HCT116 (cell line): ENCODE measurements around the gene CARS1.

Experiments
- CBX3 ChIP-seq: IDR thresholded peaks from 2 replicates; pipeline ENCODE4 v1.6.1; 2012; ENCODE audit warnings: low read depth
- CEBPB ChIP-seq: IDR thresholded peaks from 2 replicates; pipeline ENCODE4 v1.6.1; 2012; ENCODE audit warnings: low read depth
- EZH2 ChIP-seq: fragments of 200-600 bp; sonication (generic); IDR thresholded peaks from 2 replicates; pipeline ENCODE4 v1.6.1; 2017; ENCODE audit warnings: antibody characterized with exemption, mixed run types
- FOSL1 ChIP-seq: IDR thresholded peaks from 2 replicates; pipeline ENCODE4 v1.6.1; 2012; ENCODE audit warnings: low read depth
- MAX ChIP-seq: IDR thresholded peaks from 2 replicates; pipeline ENCODE4 v1.6.1; 2012
- POLR2A ChIP-seq: IDR thresholded peaks from 2 replicates; pipeline ENCODE4 v1.7.0; 2011; ENCODE audit warnings: borderline replicate concordance; ENCODE audit not compliant: insufficient read depth, insufficient read length; ENCODE audit errors: extremely low read depth
- POLR2AphosphoS5 ChIP-seq: IDR thresholded peaks from 2 replicates; pipeline ENCODE4 v1.6.1; 2011; ENCODE audit warnings: mild to moderate bottlenecking, low read depth, low read length, moderate library complexity
- SIN3A ChIP-seq: IDR thresholded peaks from 2 replicates; pipeline ENCODE4 v1.6.1; 2012; ENCODE audit warnings: low read depth
- SRF ChIP-seq: IDR thresholded peaks from 2 replicates; pipeline ENCODE4 v1.6.1; 2012; ENCODE audit warnings: low read depth
- ZBTB33 ChIP-seq: IDR thresholded peaks from 2 replicates; pipeline ENCODE4 v1.6.1; 2011; ENCODE audit warnings: mild to moderate bottlenecking, low read length, moderate library complexity; ENCODE audit not compliant: insufficient replicate concordance; ENCODE audit errors: extremely low read depth
- ZNF274 ChIP-seq: fragments of 200-500 bp; sonication (Bioruptor generic); IDR thresholded peaks from 2 replicates; pipeline ENCODE4 v1.6.1; 2014; ENCODE audit warnings: mild to moderate bottlenecking, low read depth, low read length, inconsistent platforms
- TF ChIP-seq, protein P1 (sequence below), 3 experiments: fragments of 200-600 bp in 1 of 3; sonication (generic) in 1 of 3; IDR thresholded peaks in 2 of 3; conservative IDR thresholded peaks in 1 of 3; 2 replicates each; pipeline ENCODE4 v1.5.1; 2012 to 2017; ENCODE audit warnings: low read depth in 2 of 3, low read length in 2 of 3, antibody characterized with exemption in 1 of 3, borderline replicate concordance in 1 of 3, control low read depth in 1 of 3, mild to moderate bottlenecking in 1 of 3, mixed read lengths in 1 of 3, mixed run types in 1 of 3, moderate library complexity in 1 of 3; ENCODE audit not compliant: insufficient read depth in 1 of 3

DNA sequence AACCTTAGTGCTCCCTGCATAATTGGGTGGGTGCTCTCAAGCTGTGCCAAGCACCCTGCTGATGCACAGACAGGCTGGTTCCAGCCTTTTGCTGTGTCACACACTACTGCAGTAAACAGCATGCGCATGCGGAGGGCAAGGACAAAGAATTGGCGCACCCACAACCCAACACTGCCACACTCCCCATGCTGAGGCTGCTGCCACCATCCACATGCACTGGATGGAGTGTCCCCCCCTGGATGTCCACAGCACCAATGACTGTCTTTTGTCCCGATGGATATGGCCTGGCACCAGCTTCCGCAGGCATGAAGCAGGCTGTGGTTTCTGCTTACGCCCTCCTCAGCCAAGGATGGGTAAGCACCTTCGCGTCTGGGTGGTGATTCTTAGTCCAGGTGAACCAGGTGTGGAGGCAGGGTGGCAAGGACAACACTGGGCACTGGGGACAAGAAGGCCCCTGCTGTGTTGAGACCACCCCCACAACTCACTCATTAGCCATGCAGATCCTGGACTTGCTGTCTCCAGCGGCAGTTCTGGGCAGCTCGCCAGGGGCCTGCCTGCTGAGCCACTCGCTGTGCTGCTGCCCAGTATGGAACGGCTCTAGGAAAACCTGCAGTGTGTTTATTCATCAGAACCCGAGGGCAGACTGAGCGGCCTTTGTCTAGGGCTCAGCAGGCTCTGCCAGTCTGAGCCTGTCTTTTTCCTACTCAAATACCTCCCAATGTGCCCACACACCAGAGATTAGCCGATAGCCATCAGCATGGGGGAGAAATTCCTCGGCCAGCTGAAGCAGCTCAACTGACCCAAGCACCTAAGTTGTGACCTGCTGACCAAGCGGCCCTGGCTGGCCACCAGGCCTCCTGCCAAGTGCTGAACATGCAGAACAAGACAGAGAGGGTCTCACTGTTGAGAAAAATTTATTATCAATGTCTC is 56.9 kb downstream of the CARS1 start:
- TF ChIP-seq, protein P1, sequence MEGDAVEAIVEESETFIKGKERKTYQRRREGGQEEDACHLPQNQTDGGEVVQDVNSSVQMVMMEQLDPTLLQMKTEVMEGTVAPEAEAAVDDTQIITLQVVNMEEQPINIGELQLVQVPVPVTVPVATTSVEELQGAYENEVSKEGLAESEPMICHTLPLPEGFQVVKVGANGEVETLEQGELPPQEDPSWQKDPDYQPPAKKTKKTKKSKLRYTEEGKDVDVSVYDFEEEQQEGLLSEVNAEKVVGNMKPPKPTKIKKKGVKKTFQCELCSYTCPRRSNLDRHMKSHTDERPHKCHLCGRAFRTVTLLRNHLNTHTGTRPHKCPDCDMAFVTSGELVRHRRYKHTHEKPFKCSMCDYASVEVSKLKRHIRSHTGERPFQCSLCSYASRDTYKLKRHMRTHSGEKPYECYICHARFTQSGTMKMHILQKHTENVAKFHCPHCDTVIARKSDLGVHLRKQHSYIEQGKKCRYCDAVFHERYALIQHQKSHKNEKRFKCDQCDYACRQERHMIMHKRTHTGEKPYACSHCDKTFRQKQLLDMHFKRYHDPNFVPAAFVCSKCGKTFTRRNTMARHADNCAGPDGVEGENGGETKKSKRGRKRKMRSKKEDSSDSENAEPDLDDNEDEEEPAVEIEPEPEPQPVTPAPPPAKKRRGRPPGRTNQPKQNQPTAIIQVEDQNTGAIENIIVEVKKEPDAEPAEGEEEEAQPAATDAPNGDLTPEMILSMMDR (IDR thresholded peaks at IDR 0.05 in 2 of 3, conservative IDR thresholded peaks at IDR 0.05 in 1 of 3; ENCODE audit: borderline replicate concordance in 1 of 3, insufficient read depth in 1 of 3, low read depth in 2 of 3, low read length in 2 of 3) = no peak
- TF ChIP-seq SIN3A (no peak), SRF (no peak), ZBTB33 (no peak), ZNF274 (no peak), FOSL1 (no peak), POLR2A (no peak), EZH2 (no peak), MAX (no peak), CBX3 (no peak), CEBPB (no peak), POLR2AphosphoS5 (no peak; the same call in 1 of the 2 replicates)
